Astrocyte of the hippocampus (primary cell): ENCODE measurements around the gene CCDC180.
"Not testable (repeated sequence)": the region's sequence is repeated elsewhere in the genome, so short reads cannot be mapped to it uniquely, and the experiment has no call there.

ENCODE experiments used
- DNase-seq: peaks from one replicate; pipeline ENCODE4 v3.0.0; 2011; ENCODE audit warnings: low read depth, low spot score

CCDC180 gene

DNA sequence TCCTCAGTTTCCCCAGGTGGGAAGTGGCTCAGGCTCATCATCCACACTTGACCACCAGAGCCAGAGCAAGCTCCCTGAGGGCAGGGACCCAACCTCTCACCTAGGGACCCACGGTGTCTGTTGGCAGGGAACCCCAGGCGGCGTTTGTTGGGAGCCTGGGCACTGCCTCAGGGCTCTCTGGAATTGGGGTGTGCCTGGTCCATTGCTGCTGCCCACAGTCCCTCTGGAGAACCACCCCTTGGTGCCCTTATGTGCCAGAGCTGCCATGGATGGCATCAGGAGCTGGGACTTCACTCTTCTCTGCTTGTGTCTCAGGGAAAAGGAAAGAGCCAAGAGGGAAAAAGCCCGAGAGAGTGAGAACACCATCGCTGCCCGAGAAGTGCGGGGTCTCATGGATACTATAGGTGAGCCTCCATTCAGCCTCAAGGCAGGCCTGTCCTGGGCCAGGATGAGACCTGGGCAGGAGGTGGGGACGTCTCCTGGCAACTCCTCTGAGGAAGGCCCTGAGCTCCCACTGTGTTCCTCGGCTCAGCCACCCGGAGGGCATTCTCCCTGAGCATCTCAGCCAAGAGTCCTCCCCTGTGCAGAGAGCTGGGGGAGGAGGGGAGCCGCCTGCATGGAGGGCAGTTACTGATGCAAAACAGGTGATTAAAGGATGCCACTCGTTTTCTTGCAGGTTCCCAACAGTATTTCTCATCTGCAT lies 4.5 kb downstream of the CCDC180 start:
- no peak for DNase-seq

DNA sequence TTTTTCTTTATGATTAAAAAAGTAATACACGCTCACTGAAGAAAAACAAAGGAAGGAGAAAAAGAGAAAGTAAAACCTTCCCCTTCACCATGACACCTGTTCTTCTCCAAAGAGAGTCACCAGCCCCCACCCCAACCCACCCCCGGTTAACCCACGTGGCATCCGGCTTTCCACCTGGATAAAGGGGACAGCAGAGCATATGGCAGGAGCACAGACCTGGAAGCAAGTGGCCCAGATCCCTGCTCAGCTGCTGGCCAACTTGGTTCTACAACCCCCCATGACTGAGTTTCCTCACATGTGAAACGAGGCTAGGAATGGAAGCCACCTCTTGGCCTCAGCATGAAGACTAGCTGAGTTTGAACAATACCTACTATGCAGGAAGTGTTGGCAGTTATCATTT lies 5.1 kb downstream of the CCDC180 start:
- DNase-seq = no peak

DNA sequence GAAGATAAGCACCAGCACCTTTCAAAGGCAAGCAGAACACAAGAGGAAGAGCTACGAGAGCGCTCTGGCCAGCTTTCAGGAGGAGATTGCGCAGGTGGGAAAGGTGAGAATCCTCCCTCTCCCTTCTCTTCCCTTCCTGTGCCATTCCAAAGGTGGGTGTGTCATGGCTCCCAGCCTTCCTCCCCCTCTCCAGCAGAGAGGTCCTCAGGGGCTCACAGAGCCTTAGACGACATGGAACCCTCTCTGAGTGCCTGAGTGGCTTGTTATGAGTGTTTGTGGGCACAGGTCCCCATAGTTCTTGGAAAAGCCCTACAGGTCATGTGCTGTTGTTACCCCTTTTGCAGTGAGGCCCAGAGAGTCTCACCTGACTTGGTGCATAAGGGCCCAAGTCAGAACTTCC lies 5.8 kb downstream of the CCDC180 start:
- DNase-seq = no peak

- DNase-seq = no peak
Measured at GRCh38 chr9:97313746-97314145, 6.3 kb downstream of the CCDC180 start.

GRCh38 chr9:97314503-97314902 lies 7.0 kb downstream of the CCDC180 start:
- no peak for DNase-seq

DNA sequence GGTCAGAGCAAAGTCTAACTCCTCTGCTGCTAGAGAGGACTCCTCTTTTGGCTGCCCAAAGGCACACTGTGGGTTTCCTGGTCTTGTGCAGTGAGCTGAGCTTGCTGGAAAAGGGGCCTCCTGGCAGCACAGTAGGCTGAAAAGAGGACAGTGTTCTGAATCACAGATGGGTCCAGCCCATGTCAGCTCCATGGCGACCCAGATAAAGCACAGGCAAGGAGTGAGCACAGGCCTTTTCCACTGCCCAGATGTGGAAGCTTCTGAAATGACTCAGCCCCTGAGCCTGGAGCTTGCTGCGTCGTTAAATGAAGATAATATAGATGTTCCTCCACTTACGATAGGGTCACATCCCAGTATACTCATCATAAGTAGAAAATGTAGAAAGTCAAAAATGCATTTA lies 8.1 kb downstream of the CCDC180 start:
- DNase-seq = no peak

DNA sequence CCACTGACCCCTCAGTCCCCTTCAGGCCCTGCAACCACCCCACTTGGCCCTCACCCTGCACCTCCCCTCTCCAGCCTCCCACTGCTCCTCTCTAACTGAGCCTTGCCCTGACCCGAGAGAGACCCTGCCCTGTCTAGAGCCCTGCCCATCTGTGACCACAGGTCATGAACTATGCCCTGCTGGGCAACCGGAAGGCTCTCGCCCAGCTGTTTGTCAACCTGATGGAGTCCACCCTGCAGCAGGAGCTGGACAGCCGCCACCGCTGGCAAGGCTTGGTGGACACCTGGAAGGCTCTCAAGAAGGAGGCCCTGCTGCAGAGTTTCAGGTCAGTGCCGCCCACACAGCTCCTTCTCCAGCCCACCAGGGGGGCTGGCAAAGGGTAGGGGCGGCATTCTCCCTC lies 9.4 kb downstream of the CCDC180 start:
- DNase-seq = no peak

DNA sequence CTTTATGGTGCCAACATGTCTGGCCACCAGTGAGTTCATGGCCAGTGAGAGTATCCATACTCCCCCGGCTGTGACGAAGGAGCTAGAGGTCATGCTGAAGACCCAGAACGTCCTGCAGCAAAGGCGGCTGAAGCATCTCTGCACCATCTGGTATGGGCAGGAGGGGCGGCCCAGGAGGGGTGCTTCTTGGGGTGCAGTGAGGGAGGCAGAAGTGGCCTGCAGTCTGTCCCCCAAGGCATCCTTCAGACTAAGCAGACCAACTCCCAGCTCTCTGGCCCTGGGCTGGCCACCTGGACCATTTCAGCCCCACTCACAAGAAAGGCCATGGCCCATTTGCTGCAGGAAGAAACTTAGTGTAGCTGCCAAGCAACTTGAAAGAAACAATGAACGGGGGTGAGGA lies 11.0 kb downstream of the CCDC180 start:
- DNase-seq = no peak

- DNase-seq = no peak
Measured at GRCh38 chr9:97319395-97319794, 11.9 kb downstream of the CCDC180 start.

GRCh38 chr9:97320080-97320642 lies 12.7 kb downstream of the CCDC180 start:
- DNase-seq = no peak

DNA sequence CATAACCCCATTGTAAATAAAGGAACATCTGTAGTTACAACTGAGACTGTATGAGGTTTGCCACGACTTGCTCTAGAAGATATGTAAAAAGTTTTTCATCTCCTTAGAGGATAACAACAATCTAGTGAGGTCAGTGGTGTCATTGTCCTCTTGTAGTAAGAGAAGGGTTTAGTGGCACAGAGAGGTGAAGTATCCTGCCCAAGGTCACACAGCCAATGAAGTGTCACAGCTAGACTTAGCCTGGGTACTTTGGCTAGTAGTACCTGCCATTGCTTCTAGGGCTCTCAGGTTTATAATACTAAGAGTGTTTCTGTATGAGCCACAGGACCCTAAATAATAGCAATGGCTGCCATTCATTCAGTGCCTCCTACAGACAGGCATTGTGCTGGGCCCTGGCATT lies 13.8 kb downstream of the CCDC180 start:
- DNase-seq = no peak

- no peak for DNase-seq
Measured at GRCh38 chr9:97321691-97322090, 14.2 kb downstream of the CCDC180 start.

GRCh38 chr9:97322105-97322504 lies 14.6 kb downstream of the CCDC180 start:
- no peak for DNase-seq

DNA sequence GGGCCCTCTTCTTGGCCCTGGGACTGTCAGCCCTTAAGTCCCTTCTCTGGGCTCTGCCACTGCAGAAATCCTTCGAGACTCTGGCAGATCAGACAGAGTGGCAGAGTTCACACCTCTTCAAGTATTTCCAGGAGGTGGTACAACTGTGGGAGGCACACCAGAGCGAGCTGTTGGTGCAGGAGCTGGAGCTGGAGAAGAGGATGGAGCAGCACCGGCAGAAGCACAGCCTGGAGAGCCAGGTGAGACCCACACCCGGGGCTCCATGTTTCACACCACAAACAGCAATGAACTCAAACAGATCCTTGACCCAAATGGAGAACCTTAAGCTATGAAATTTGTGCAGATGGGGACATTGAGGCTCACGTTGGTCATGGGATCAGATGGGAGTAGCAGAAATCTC lies 17.5 kb downstream of the CCDC180 start:
- no peak for DNase-seq

GRCh38 chr9:97327562-97327961 lies 20.1 kb downstream of the CCDC180 start:
- DNase-seq = no peak

DNA sequence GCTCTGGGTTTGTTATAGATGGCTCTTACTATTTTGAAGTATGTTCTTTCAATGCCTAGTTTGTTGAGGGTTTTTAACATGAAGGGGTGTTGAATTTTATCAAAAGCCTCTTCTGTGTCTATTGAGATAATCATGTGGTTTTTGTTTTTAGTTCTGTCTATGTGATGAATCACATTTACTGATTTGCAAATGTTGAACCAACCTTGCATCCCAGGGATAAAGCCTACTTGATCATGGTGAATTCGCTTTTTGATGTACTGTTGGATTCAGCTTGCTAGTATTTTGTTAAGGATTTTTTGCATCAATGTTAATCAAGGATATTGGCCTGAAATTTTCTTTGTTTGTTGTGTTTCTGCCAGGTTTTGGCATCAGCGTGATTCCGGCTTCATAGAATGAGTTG lies 25.5 kb downstream of the CCDC180 start:
- no peak for DNase-seq

GRCh38 chr9:97335622-97336021 lies 28.2 kb downstream of the CCDC180 start:
- DNase-seq = not testable (repeated sequence)

GRCh38 chr9:97348871-97349270 lies 41.4 kb downstream of the CCDC180 start:
- no peak for DNase-seq

DNA sequence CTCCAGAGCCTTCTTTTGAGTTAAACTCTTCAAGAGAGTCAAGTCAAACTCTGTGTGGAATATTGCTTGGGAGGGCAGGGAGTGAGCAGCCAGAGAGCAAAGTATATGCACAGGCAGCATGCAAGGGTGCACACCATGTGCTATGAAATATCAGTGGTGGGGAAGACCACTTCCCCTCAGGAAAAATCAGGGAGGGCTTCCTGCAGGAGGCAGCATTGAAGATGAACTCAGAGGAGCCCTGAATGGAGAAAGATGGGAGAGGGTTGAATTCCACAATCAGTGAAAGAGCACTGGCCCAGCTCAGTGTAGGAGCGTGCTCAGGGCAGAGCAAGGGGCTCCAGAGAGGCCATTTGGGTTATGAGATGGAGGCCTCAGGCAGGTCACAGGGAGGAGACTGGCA lies 41.9 kb downstream of the CCDC180 start:
- no peak for DNase-seq

GRCh38 chr9:97354637-97355036 lies 47.2 kb downstream of the CCDC180 start:
- no peak for DNase-seq

DNA sequence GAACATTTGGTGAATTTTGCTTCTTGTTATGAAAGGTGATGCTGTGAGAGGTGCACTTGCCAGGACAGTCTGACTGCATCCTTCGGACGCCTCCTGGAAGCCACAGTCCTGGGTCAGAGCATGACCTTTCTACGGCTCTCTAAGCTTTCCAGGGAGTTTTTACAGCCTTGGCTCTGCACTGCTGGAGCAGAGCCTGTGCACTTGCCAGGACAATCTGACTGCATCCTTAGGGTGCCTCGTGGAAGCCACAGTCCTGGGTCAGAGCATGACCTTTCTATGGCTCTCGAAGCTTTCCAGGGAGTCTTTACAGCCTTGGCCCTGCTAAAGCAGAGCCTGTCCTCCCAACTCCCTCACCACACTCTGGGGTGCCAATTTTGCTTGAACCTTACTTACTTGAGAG lies 49.6 kb downstream of the CCDC180 start:
- no peak for DNase-seq
